ENCODE measurements around the gene SAE1. TPM values are rescaled to one million over a fixed set of nuclear protein-coding genes. Genes with fewer than 3 reads are reported as not detected.

SAE1 gene
- total RNA-seq, 1 experiment from 2014 or later: 234 TPM

DNA sequence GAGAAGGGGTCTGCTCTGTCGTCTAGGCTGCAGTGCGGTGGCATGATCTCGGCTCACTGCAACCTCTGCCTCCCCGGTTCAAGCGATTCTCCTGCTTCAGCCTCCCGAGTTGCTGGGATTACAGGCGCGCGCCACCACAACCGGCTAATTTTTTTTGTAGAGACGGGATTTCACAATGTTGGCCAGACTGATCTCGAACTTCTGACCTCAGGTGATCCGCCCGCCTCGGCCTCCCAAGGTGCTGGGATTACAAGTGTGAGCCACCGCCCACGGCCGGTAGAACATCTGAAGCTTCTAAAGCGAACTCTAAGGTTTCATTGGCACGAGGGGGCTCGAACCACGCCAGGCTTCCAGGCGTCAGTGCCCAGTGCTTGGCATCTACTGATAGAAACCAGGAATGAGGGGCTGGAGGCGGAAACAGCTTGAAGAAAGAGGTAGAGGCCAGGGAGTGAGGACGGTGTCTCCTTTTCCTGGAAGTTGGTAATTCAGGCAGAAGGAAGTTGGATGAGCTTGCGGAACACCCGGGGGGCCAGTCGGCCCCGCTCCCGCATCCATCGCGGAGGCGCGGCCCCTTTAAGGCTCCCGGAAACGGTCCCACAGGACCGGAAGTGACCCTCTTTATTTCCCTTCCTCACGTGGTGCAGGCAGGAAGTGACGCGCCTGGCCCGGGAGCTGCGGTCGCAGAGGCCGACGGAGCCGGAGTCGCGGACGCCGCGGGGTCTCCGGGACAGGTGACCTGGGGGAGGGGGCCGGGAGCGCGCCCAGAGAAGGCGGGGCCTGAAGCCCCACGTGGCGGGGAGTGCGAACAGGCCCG, 125.5 kb downstream of the SAE1 start, which contains the start of gene CCDC9:
Gene CCDC9, plus strand, starts transcription at position 647 of the 814 bp plus-strand sequence. CDS start 1,876 bp downstream, outside the sequence.
- H3K4me3 Mint-ChIP-seq: peak within 1 kb of the TSS; percentile 86 to 89
- Histone ChIP-seq H3K23ac (ENCODE audit: insufficient read length, low read depth, low read length) (no peak within 1 kb of the TSS), H2BK5ac (ENCODE audit: insufficient read length, low read length) (no peak within 1 kb of the TSS), H3K4me2 (ENCODE audit: insufficient read depth, insufficient read length, low read length) (peak within 1 kb of the TSS; percentile 98), H3K79me1 (ENCODE audit: insufficient read depth, low read depth, low read length, poor library complexity, severe bottlenecking) (no peaks in the 10 kb centered on the region), H3K23me2 (ENCODE audit: insufficient read length, low read depth, low read length, poor library complexity, severe bottlenecking) (peaks cover 12% of the 10 kb centered on the region), H2AK5ac (ENCODE audit: insufficient read length, low read length) (no peak within 1 kb of the TSS), H4K91ac (ENCODE audit: insufficient read length, low read depth, low read length) (no peak within 1 kb of the TSS), H2BK15ac (ENCODE audit: low read depth, low read length) (no peak within 1 kb of the TSS), H3K4ac (ENCODE audit: low read depth, low read length) (no peak within 1 kb of the TSS; the same call in 1 of the 2 replicates), H3K18ac (ENCODE audit: insufficient read length, low read depth, low read length) (peak within 1 kb of the TSS; percentile 74), H2AFZ (ENCODE audit: low read length) (peak within 1 kb of the TSS; percentile 4), H3K27ac (ENCODE audit: insufficient read length, low read depth, low read length) (no peak within 1 kb of the TSS), H3K9ac (ENCODE audit: extremely low read depth, insufficient read length, low read length) (peak within 1 kb of the TSS; percentile 79), H3K4me1 (ENCODE audit: insufficient read depth, low read length) (no peaks in the 10 kb centered on the region), H3K27me3 (ENCODE audit: insufficient read depth, low read length) (no peaks in the 10 kb centered on the region), H3K9me3 (ENCODE audit: control insufficient read depth, low read depth, low read length) (no peaks in the 10 kb centered on the region), H3T11ph (ENCODE audit: low read length) (no peak within 1 kb of the TSS), H3K14ac (ENCODE audit: insufficient read depth, low read length) (peak within 1 kb of the TSS; percentile 7; the same call in 1 of the 2 replicates), H2BK120ac (ENCODE audit: low read depth, low read length, poor library complexity, severe bottlenecking) (no peak within 1 kb of the TSS), H2BK12ac (ENCODE audit: insufficient read length, low read depth, low read length) (peak within 1 kb of the TSS; percentile 3), H2BK20ac (ENCODE audit: low read depth, low read length, poor library complexity, severe bottlenecking) (no peak within 1 kb of the TSS), H4K5ac (ENCODE audit: insufficient read length, low read depth, low read length) (no peak within 1 kb of the TSS), H3K56ac (ENCODE audit: insufficient read length, low read depth, low read length) (no peak within 1 kb of the TSS), H3K79me2 (ENCODE audit: insufficient read depth, low read length) (no peaks in the 10 kb centered on the region), H4K20me1 (ENCODE audit: control insufficient read depth, insufficient read depth, insufficient read length) (no peaks in the 10 kb centered on the region), H4K8ac (replicated peaks; ENCODE audit: insufficient read length, low read depth, low read length) (no peak within 1 kb of the TSS)
- H3K27me3 Mint-ChIP-seq (ENCODE audit: low read depth): peaks cover 4% of the 10 kb centered on the region; the same call in 1 of the 2 replicates
- peaks cover 12 to 21% of the 10 kb centered on the region in 2 experiments for H3K4me1 Mint-ChIP-seq
- H3K9me3 Mint-ChIP-seq: no peaks in the 10 kb centered on the region
- no peak for TF ChIP-seq CTCF (conservative IDR thresholded peaks at IDR 0.05)
- peak; percentile 99 for DNase-seq
- no CpG with 5 or more reads among the region's 60 CpGs for WGBS (ENCODE audit: extremely low coverage, insufficient read length, low lambda C conversion rate)
- H3K36me3 Mint-ChIP-seq (ENCODE audit: insufficient read depth in 1 of 3, low read depth in 3 of 3): peaks cover 27 to 33% (median 33%) of the 10 kb centered on the region in 3 experiments; a peak in 6 of 7 replicates
- peak within 1 kb of the TSS; percentile 96 to 99 (median 99) for H3K27ac Mint-ChIP-seq

All from H9 (cell line).